ENCODE results near the gene FAM222B.
A peak's percentile ranks its signal among the peaks of the same experiment; 100 is the strongest.
"Not testable (repeated sequence)": the region's sequence is repeated elsewhere in the genome, so short reads cannot be mapped to it uniquely, and the experiment has no call there.

FAM222B gene

DNA sequence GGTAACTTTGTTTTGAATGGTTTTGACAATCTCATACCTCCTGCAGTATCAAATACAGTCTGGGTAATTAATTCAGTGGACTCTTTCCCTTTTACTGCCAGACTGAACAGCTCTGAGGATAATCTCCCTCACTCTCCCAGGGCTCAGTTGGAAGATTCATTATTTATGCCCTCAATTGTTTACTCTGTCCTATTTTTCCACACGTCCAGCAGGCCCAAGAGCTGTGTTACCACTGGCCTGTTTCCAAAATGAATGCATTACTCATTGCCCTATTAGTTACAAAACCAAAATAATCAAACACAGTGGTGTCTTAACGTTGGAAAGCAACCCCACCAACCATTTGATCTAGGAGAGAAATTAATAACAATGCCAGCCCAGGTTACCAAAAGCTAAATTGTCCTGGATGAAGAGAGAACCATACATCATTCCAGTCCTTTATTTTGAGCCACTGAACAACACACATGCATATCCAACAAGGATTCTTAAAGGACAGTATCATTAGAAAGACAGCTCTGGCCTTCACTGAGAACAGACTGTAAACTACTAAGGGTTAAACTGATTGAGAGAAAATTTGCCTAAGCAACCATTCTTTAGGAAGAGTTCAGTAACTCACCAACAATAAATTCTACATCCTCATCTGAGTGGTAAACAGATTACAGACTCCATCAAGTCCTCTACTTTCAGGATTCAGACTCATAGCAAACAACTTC is 34.5 kb downstream of the FAM222B start:
- DNase-seq (ENCODE audit: low read depth), result peak; percentile 86
- TF ChIP-seq, protein P1, sequence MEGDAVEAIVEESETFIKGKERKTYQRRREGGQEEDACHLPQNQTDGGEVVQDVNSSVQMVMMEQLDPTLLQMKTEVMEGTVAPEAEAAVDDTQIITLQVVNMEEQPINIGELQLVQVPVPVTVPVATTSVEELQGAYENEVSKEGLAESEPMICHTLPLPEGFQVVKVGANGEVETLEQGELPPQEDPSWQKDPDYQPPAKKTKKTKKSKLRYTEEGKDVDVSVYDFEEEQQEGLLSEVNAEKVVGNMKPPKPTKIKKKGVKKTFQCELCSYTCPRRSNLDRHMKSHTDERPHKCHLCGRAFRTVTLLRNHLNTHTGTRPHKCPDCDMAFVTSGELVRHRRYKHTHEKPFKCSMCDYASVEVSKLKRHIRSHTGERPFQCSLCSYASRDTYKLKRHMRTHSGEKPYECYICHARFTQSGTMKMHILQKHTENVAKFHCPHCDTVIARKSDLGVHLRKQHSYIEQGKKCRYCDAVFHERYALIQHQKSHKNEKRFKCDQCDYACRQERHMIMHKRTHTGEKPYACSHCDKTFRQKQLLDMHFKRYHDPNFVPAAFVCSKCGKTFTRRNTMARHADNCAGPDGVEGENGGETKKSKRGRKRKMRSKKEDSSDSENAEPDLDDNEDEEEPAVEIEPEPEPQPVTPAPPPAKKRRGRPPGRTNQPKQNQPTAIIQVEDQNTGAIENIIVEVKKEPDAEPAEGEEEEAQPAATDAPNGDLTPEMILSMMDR (IDR thresholded peaks at IDR 0.05; ENCODE audit: low read length, missing control alignments), result no peak
- H3K4me3 ChIP-seq (replicated peaks; ENCODE audit: low read depth, low read length), result peak overlapping the region; percentile 34

DNA sequence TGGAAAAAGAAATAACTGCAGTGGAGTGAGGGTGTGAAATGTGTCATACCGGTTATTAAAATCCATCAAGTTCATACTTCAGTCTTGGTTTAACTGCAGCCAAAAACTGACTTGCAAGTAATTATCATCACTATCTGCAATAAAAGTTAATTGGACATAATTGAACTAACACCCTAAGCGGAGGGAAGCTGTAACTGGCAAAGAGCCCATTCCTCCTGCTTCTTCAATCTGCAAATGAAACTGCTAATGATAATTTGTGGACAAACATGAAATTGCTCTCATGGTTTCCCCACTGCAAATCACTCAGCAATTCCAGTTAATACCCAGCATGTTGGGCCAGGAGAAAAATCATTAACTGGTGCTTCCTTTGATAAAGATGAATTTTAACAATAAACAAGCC is 46.5 kb downstream of the FAM222B start:
- TF ChIP-seq, protein P1 (IDR thresholded peaks at IDR 0.05; ENCODE audit: low read length, missing control alignments), result no peak

DNA sequence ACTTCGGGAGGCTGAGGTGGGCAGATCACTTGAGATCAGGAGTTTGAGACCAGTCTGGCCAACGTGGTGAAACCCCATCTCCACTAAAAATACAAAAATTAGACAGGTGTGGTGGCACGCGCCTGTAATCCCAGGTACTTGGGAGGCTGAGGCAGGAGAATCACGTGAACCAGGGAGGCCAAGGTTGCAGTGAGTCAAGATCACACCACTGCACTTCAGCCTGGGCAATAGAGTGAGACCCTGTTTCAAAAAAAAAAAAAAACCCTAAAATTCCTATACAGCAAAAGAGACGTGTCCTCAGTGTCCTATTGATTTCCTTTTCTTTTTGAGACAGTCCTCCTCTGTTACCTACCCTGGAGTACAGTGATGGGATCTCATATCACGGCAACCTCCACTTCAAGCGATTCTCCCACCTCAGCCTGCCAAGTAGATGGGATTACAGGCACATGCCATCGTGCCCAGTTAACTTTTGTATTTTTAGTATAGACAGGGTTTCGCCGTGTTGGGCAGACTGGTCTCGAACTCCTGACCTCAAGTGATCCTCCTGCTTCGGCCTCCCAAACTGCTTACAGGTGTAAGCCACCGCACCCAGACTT is 47.6 kb downstream of the FAM222B start:
- not testable (repeated sequence) for DNase-seq (ENCODE audit: low read depth); H3K4me3 ChIP-seq (replicated peaks; ENCODE audit: low read depth, low read length)

More for the DNA sequence above, 46.5 kb downstream of the FAM222B start:
- no peak overlapping the region for H3K4me3 ChIP-seq (replicated peaks; ENCODE audit: low read depth, low read length)
- DNase-seq (ENCODE audit: low read depth), result no peak

DNA sequence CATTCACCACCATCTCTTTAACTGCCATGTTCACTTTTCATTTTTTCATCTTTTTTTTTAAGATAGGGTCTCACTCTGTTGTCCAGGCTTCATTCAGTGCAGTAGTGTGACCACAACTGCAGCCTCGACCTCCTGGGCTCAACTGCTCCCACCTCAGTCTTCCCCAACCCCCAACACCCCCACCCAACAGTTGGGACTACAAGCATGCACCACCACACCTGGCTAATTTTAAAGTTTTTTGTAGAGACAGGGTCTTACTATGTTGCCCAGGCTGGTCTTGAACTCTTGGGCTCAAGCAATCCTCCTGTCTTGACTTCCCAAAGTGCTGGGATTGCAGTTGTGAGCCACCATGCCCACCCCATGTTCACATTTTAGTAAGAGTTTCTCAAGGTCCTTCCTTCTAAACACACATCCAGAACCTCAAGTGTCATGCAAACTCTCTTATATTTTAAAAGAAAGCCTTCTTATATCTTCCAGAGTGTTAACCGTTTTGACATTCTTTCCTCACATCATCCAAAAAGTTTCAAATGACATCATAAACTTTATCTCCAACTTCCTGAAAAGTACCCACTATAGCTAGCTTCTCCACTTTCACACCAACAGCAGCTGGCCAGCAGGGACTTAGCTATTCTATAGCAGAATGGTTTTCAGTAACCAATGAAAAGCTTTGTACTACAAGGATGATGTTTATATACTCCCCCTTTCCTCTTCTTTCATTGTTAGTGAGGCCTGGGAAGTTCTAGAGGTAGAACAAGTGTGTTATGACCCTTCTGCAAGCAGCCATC is 49.5 kb downstream of the FAM222B start:
- H3K4me3 ChIP-seq (replicated peaks; ENCODE audit: low read depth, low read length), result no peak overlapping the region
- TF ChIP-seq, protein P1 (IDR thresholded peaks at IDR 0.05; ENCODE audit: low read length, missing control alignments), result no peak
- peak; percentile 62 for DNase-seq (ENCODE audit: low read depth)

DNA sequence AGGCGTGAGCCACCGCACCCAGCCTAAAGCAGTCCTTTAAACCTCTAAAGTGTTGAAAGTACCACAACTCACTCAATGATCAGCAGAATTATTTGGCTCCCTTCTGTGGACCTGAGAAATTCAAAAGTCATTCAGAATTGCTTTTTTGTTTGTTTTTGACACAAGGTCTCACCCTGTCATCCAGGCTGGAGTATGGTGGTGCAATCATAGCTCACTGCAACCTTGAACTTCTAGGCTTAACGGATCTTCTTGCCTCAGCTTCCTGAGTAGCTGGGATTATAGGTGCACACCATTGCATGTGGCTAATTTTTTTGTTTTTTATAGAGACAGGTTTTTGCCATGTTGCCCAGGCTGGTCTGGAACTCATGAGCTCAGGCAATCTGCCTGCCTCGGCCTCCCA is 54.5 kb downstream of the FAM222B start:
- no peak overlapping the region for H3K4me3 ChIP-seq (replicated peaks; ENCODE audit: low read depth, low read length)
- TF ChIP-seq, protein P1 (IDR thresholded peaks at IDR 0.05; ENCODE audit: low read length, missing control alignments), result no peak
- no peak for DNase-seq (ENCODE audit: low read depth)

DNA sequence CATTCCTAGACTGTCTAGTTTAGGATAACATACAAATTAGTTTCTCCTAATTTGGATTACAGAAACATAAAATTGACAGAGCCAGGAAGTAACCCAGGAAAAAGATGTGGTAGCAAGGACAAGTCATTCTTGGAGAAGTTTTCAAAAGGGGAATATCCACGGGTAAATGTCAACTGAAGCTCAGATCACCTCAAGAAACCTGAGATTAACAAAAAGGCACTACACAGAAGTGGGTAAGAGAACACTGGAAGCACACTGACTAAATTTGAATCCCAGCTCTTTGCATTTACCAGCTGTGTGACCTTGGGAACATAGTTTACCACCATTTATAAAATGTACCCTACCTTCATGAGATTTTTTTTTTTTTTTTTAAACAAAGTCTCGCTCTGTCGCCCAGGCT is 59.4 kb downstream of the FAM222B start:
- TF ChIP-seq, protein P1 (IDR thresholded peaks at IDR 0.05; ENCODE audit: low read length, missing control alignments), result no peak
- no peak for DNase-seq (ENCODE audit: low read depth)

DNA sequence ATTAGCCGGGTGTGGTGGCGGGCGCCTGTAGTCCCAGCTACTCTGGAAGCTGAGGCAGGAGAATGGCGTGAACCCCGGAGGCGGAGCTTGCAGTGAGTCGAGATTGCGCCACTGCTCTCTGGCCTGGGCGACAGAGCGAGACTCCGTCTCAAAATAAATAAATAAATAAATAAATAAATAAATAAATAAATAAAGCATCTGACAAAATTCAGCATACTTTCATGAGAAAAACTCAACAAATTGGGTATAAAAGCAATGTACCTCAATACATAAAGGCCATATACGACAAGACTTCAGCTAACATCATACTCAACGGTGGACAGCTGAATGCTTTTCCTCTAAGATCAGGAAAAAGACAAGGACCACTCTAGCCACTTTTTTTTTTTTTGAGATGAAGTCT is 63.0 kb downstream of the FAM222B start:
- DNase-seq (ENCODE audit: low read depth); H3K4me3 ChIP-seq (replicated peaks; ENCODE audit: low read depth, low read length): not testable (repeated sequence)

More for the DNA sequence above, 59.4 kb downstream of the FAM222B start:
- no peak overlapping the region for H3K4me3 ChIP-seq (replicated peaks; ENCODE audit: low read depth, low read length)
